ENCODE results near the gene GNS.
A peak's percentile ranks its signal among the peaks of the same experiment; 100 is the strongest.

DNA sequence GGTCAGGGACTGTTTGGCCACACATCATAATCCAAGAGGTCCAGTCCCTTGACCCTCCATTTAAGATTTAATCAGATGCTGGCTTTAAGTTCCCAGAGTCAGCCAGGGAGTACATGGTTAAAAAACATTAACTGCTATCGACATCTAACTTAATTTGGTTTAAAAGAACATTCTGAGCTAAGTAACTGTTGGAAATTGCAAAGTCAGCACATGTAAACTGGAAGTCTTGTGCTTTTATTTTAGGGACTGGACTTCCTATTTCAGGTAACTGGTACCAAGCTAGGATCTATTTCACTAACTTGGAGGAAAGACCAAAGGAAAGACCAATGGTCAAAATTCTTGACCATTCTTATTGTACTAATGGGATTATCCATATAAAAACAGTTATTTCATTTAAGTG is 40.6 kb downstream of the GNS start:
- TF ChIP-seq POLR2A (IDR thresholded peaks at IDR 0.05; ENCODE audit: low read depth, low read length) = no peak
- TF ChIP-seq CTCF (conservative IDR thresholded peaks at IDR 0.05; ENCODE audit: low read depth, low read length) = no peak
- TF ChIP-seq ELK1 (IDR thresholded peaks at IDR 0.05; ENCODE audit: borderline replicate concordance, low read depth, low read length) = no peak
- no peak for TF ChIP-seq MAZ (IDR thresholded peaks at IDR 0.05; ENCODE audit: borderline replicate concordance, low read depth, low read length)
- no peak for TF ChIP-seq BHLHE40 (IDR thresholded peaks at IDR 0.05; ENCODE audit: low read depth, low read length)
- TF ChIP-seq FOS (IDR thresholded peaks at IDR 0.05; ENCODE audit: low read depth, low read length) = no peak
- no peak for TF ChIP-seq SMC3 (IDR thresholded peaks at IDR 0.05; ENCODE audit: low read depth, low read length)
- no peak for TF ChIP-seq RFX5 (IDR thresholded peaks at IDR 0.05; ENCODE audit: low read depth, low read length)
- peak; percentile 95 for TF ChIP-seq MAFK (IDR thresholded peaks at IDR 0.05; ENCODE audit: low read depth, low read length)
- TF ChIP-seq CEBPB (IDR thresholded peaks at IDR 0.05; ENCODE audit: low read depth, low read length) = no peak
- no peak for TF ChIP-seq USF2 (IDR thresholded peaks at IDR 0.05; ENCODE audit: low read depth, low read length)
- TF ChIP-seq RAD21 (IDR thresholded peaks at IDR 0.05; ENCODE audit: low read length) = no peak
- no peak for TF ChIP-seq CHD1 (IDR thresholded peaks at IDR 0.05; ENCODE audit: low read depth, low read length)

Data from IMR-90 (cell line).